ENCODE results near the gene LZIC. TPM values are rescaled to one million over a fixed set of nuclear protein-coding genes. Genes with fewer than 3 reads are reported as not detected.

Gene LZIC
- 10 to 100 TPM; 26.3 to 36.0 (median 31.1) TPM for polyA plus RNA-seq (ENCODE audit: low read depth in 6 of 6)

DNA sequence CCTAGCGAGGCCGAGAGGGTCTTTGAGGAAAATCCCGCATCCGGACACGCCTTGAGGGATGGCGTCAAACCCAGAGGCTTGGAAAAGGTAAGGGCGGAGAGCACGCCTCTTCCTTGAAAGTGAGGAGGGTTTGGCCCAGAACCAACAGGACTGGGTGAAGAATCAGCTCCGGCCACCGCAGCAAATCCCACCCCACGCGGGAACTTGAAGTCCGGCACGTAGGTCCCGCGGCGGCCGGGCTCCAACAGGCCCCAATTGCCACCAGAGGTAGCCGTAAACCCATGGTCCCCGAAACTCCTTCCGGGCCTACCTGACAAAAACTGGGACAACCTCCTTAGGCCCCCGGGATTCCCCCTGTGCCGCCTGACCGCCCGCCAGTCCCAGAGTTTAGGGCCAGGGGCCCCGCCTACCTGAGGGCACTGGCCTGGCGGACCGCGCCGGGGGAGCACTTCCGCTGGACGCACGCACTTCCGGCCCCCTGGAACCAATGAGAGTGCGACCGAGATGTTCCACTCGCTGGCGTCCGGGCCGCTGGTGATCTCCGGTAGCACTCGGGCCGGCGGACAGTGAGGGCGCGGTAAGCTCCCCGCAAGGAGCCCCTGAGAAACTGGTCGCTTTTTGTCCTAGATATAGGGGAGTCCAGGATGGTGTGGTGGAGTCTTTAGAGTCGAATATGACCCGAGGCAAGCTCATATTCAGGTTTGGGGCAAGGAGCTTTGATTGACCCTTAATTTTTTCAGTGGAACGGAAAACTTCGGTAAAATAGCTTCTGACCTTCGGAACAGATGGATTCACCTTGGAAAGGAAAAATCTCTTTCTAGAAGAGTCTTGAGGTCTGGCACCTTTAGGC, at the start of gene LZIC, which contains the start of gene NMNAT1:
TSS of gene LZIC (minus strand) at position 453 of the 850 bp plus-strand sequence. CDS start 6,772 bp downstream, outside the sequence.
TSS of gene NMNAT1 (plus strand) at position 537 of the 850 bp plus-strand sequence. CDS start 28,599 bp downstream, outside the sequence.
- Mint-ChIP-seq H3K9me3 (no peaks in the 10 kb centered on the region), H3K4me1 (peaks cover 15 to 70% (median 27%) of the 10 kb centered on the region in 3 donors), H3K36me3 (no peaks in the 10 kb centered on the region), H3K4me3 (peak within 1 kb of the TSS; percentile 93 to 99 (median 98)), H3K27ac (peak within 1 kb of the TSS; percentile 95 to 99 (median 98)), H3K27me3 (no peaks in the 10 kb centered on the region)
- DNase-seq = peak; percentile 93
- peak; percentile 95 to 96 for ATAC-seq (ENCODE audit: low read depth in 2 of 2)

DNA sequence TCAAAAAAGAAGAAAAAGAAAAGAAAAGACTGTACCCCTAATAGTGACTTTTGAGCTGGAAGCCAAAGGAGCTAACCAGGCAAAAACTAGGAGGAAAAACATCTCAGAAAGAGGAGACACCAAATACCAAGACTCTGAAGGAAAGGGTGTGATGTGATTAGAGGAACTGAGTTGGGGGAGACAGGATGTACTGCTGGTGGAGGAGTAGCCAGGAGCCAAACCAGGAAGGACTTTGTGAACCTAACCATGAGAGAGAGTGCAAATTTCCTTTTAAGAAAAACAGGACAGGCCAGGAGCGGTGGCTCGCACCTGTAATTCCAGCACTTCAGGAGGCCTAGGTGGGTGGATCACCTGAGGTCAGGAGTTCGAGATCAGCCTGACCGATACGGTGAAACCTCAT, 49.7 kb upstream of the LZIC start:
- peaks cover 0 to 5% (median 0%) of the 10 kb centered on the region in 7 donors for H3K9me3 Mint-ChIP-seq
- no peak for ATAC-seq (ENCODE audit: low read depth in 2 of 2)
- H3K27ac Mint-ChIP-seq = peak overlapping the region in 2 of 6 donors; percentile 51 to 67
- H3K27me3 Mint-ChIP-seq = peaks cover 8 to 24% (median 13%) of the 10 kb centered on the region in 3 donors
- H3K4me1 Mint-ChIP-seq = peaks cover 5 to 12% (median 9%) of the 10 kb centered on the region in 3 donors
- DNase-seq = no peak
- no peaks in the 10 kb centered on the region for H3K36me3 Mint-ChIP-seq
- H3K4me3 Mint-ChIP-seq = peak overlapping the region in 1 of 8 donors; percentile 64

GRCh38 chr1:9990944-9991343, 47.8 kb upstream of the LZIC start:
- Mint-ChIP-seq H3K27me3 (peaks cover 0 to 13% (median 5%) of the 10 kb centered on the region in 3 donors), H3K36me3 (no peaks in the 10 kb centered on the region), H3K4me1 (peaks cover 0 to 5% (median 0%) of the 10 kb centered on the region in 3 donors), H3K4me3 (no peak overlapping the region), H3K27ac (no peak overlapping the region), H3K9me3 (no peaks in the 10 kb centered on the region)
- DNase-seq (no peak), ATAC-seq (ENCODE audit: low read depth in 2 of 2) (no peak)

DNA sequence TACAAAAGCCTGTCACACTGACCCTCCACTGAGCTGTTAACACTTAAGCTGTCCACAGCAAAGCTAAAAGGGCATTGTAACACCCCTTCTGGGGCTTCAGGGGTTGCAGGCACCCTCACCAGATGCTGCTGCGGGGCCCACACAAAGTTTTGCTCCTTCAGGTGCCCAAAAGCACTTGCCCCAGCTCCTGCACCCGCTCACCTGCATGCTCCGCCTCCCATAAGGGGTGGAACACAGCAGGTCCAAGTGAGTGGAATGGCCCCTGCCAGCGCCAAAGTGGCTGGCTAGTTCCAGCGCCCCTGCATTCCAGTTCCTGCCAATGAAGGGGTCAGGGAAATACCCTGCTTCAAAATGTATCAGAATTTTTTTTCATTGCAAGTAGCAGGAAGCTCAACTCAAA, 46.6 kb upstream of the LZIC start:
- H3K27me3 Mint-ChIP-seq = peaks cover 0 to 13% (median 5%) of the 10 kb centered on the region in 3 donors
- peaks cover 0 to 5% (median 0%) of the 10 kb centered on the region in 3 donors for H3K4me1 Mint-ChIP-seq
- no peak overlapping the region for H3K4me3 Mint-ChIP-seq
- H3K9me3 Mint-ChIP-seq = no peaks in the 10 kb centered on the region
- DNase-seq (no peak), ATAC-seq (ENCODE audit: low read depth in 2 of 2) (no peak)
- H3K27ac Mint-ChIP-seq = no peak overlapping the region
- no peaks in the 10 kb centered on the region for H3K36me3 Mint-ChIP-seq

DNA sequence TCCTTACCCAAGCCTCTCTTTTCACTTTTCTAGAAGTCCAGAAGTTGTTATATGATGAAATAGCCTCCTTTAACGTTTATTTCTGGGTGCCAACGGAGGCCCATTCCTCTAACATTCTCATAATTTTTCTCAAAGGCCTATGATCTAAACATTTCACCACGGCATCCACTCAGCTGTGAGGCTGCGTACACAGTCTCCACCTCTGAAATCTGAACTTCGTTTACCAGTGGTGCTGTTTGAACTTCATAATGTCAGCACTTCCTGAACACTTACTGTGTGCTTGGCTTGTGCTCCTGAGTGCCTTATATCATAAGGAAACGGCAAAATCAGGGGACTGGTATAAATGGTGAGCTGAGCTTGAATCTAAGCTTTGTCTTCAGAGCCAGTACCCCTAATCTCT, 41.8 kb upstream of the LZIC start:
- no peak for ATAC-seq (ENCODE audit: low read depth in 2 of 2)
- Mint-ChIP-seq H3K27ac (peak overlapping the region in 1 of 6 donors; percentile 16), H3K27me3 (no peaks in the 10 kb centered on the region), H3K4me3 (no peak overlapping the region), H3K4me1 (no peaks in the 10 kb centered on the region), H3K36me3 (no peaks in the 10 kb centered on the region), H3K9me3 (no peaks in the 10 kb centered on the region)
- DNase-seq = no peak

DNA sequence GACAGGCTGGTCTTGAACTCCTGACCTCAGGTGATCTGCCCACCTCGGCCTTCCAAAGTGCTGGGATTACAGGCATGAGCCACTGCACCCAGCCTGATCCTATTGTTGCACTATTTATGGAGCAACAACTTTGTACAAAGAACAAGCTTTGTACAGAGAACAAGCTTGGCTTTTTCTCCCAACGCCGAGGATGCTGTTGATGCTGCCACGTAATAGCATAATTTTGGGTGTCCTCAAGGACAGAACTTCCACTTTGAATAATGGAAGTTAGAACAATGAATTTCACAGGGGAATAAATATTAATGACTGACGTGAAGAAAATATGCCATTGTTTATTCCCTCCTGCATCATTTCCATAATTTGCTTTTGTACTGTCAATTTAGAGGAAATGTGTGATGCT, 41.1 kb upstream of the LZIC start:
- H3K36me3 Mint-ChIP-seq = no peaks in the 10 kb centered on the region
- no peak for ATAC-seq (ENCODE audit: low read depth in 2 of 2)
- DNase-seq = no peak
- no peaks in the 10 kb centered on the region for H3K4me1 Mint-ChIP-seq
- no peak overlapping the region for H3K27ac Mint-ChIP-seq
- no peaks in the 10 kb centered on the region for H3K9me3 Mint-ChIP-seq
- no peaks in the 10 kb centered on the region for H3K27me3 Mint-ChIP-seq
- no peak overlapping the region for H3K4me3 Mint-ChIP-seq

GRCh38 chr1:9960706-9961562, 17.7 kb upstream of the LZIC start:
- Mint-ChIP-seq H3K4me1 (peaks cover 7 to 16% (median 9%) of the 10 kb centered on the region in 3 donors), H3K9me3 (no peaks in the 10 kb centered on the region), H3K27me3 (no peaks in the 10 kb centered on the region), H3K27ac (peak overlapping the region; percentile 32 to 93 (median 74)), H3K4me3 (peak overlapping the region in 7 of 8 donors; percentile 20 to 86 (median 57)), H3K36me3 (no peaks in the 10 kb centered on the region)
- peak; percentile 91 to 98 for ATAC-seq (ENCODE audit: low read depth in 2 of 2)
- DNase-seq = peak; percentile 57

DNA sequence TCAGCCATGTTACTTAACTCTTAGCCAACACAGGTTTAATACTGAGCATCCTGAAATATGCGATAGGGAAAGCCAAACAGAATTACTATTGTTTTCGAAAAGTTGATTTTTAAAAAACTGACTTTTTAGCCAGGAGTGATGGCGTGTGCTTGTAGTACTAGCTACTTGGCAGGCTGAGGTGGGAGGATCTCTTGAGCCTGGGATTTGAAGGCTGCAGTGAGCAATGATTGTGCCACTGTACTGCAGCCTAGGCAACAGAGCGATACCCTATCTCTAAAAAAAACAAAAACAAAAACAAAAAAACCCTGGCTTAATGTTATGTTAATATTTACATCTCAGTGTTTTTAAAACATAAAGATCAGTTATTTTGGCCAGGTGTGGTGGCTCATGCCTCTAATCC, 16.8 kb upstream of the LZIC start:
- H3K36me3 Mint-ChIP-seq = no peaks in the 10 kb centered on the region
- ATAC-seq (ENCODE audit: low read depth in 2 of 2) = no peak

GRCh38 chr1:9957726-9958125, 14.5 kb upstream of the LZIC start:
- DNase-seq (no peak), ATAC-seq (ENCODE audit: low read depth in 2 of 2) (no peak)
- Mint-ChIP-seq H3K4me3 (no peak overlapping the region), H3K27ac (no peak overlapping the region), H3K27me3 (no peaks in the 10 kb centered on the region), H3K36me3 (no peaks in the 10 kb centered on the region), H3K9me3 (no peaks in the 10 kb centered on the region), H3K4me1 (peaks cover 7 to 18% (median 9%) of the 10 kb centered on the region in 3 donors)

More for the DNA sequence above, 16.8 kb upstream of the LZIC start:
- H3K4me3 Mint-ChIP-seq = peak overlapping the region in 1 of 8 donors; percentile 37
- H3K9me3 Mint-ChIP-seq = no peaks in the 10 kb centered on the region
- no peak for DNase-seq
- peak overlapping the region in 1 of 6 donors; percentile 62 for H3K27ac Mint-ChIP-seq
- no peaks in the 10 kb centered on the region for H3K27me3 Mint-ChIP-seq
- H3K4me1 Mint-ChIP-seq = peaks cover 7 to 16% (median 9%) of the 10 kb centered on the region in 3 donors

GRCh38 chr1:9946315-9946714, 3.1 kb upstream of the LZIC start:
- H3K4me3 Mint-ChIP-seq = peak overlapping the region in 2 of 8 donors; percentile 62 to 82
- no peaks in the 10 kb centered on the region for H3K9me3 Mint-ChIP-seq
- peak overlapping the region in 2 of 6 donors; percentile 5 to 20 for H3K27ac Mint-ChIP-seq
- no peak for ATAC-seq (ENCODE audit: low read depth in 2 of 2)
- H3K36me3 Mint-ChIP-seq = no peaks in the 10 kb centered on the region
- H3K4me1 Mint-ChIP-seq = peaks cover 27 to 74% (median 40%) of the 10 kb centered on the region in 3 donors
- DNase-seq = no peak
- no peaks in the 10 kb centered on the region for H3K27me3 Mint-ChIP-seq

DNA sequence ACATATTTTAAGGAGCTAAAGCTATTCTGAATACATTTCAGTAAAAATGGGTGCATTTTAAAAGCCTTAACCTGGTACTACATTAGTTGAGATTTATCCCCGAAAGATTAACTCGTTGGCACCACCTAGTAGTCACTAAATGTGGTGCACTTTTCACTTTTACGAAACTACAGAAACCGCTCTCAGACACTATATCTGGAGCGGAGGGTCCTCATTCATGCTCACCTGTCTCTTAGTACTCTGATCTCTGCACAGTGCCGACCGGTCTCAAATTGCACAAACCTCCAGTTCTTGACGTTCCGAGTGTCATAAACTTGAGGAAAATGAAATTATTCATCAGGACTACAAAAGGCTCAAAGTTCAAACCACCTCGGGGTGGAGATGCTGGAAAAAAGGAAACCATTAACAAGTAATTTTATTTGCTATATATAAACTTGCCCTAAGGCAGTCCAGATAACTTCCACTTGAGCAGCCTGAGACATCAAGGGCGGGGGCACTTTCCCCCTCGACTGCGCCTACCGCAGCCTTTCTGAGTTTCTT, 722 bp downstream of the LZIC start:
- peak overlapping the region; percentile 93 to 99 (median 98) for H3K4me3 Mint-ChIP-seq
- no peaks in the 10 kb centered on the region for H3K9me3 Mint-ChIP-seq
- DNase-seq (peak; percentile 42), ATAC-seq (ENCODE audit: low read depth in 2 of 2) (peak; percentile 34 to 43)
- no peaks in the 10 kb centered on the region for H3K27me3 Mint-ChIP-seq
- peaks cover 10 to 67% (median 27%) of the 10 kb centered on the region in 3 donors for H3K4me1 Mint-ChIP-seq
- H3K36me3 Mint-ChIP-seq = no peaks in the 10 kb centered on the region
- peak overlapping the region; percentile 95 to 99 (median 98) for H3K27ac Mint-ChIP-seq

DNA sequence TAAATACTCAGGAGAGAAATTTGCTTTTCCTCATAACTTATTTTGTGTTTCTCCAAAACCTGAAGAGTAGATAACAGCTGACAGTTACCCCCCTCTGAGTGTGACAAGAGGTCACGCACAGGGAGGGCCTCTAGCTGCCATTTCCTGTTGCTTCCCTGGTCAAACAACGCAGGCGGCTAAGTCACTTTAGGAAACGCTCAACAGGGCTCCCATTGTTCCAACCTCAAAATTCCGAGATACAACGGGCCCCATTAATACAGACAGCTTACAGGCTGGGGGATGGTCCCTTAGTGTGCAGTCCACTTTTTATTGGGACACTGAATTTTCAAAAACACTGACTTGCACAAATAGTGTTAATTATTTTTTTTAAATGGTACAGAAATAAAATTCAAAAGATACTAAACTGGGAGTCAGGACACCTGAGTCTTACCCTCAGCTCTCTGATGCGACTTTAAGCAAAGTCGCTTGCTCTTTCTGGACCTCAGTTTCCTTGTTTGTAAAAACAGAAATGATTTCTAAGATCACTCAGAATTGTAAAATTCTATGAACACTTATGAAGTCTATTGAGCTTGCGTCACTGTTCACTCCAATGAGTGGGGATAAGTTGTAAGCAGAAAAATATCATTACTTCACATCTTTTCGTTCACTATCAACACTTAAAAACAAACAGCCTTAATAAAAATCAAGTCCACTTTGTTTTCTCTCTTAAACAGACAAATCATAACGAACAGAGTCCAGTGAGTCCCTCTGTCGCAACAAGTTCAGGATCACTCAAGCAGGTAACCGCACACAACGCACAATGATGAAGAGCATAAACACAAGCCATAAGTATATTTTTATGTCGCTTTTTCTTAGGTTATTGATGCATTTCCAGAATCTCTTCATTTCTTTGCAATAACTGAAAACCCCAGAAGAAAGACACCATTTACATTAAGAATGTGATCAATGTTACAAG, 13.5 kb downstream of the LZIC start:
- H3K4me1 Mint-ChIP-seq = peaks cover 0 to 16% (median 0%) of the 10 kb centered on the region in 3 donors
- no peaks in the 10 kb centered on the region for H3K27me3 Mint-ChIP-seq

More for the DNA sequence above, 13.5 kb downstream of the LZIC start:
- Mint-ChIP-seq H3K4me3 (no peak overlapping the region), H3K36me3 (peaks cover 0 to 13% of the 10 kb centered on the region in 2 donors), H3K27ac (peak overlapping the region in 2 of 6 donors; percentile 20 to 56), H3K9me3 (no peaks in the 10 kb centered on the region)
- no peak for ATAC-seq (ENCODE audit: low read depth in 2 of 2)
- DNase-seq = no peak
